ENCODE data around the gene OTOF.

OTOF gene

GRCh38 chr2:26477911-26478253 lies at the start of gene OTOF:
TSS of gene OTOF (minus strand) at chr2:26478124.
- no peak for DNase-seq

DNA sequence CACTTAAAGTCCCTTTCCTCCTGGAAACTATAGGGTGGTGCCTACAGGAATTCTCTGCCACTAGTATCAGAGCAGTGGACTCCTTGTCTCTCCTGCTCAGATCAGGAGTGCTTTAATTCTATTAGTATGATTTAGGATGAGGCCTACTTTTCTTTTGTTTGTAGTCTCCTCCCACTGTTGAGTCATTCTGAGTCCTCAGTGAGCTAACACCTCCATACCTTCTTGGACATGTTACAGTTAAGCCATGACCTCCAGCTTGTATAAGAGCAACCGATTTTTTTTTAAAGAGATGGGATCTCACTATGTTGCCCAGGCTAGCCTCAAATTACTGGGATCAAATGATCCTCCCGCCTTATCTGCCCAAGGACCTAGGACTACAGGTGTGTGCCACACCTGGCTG lies 48.7 kb upstream of the OTOF start:
- no peak for DNase-seq

DNA sequence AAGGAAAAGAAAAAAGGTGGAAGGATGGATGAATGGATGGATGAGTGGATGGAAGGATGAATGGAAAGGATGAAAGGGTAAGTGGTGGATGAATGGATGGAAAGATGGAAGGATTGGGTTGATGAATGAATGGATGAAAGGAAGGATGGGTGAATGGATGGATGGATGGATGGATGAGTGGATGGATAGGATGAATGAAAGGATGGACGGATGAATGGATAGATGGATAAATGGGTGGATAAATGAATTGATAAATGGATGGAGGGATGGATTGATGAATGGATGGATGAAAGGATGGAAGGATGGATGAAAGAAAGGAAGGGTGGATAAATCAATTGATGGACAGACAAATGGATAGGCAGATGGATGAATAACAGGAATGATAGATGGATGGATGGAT lies 48.2 kb upstream of the OTOF start:
- no peak for DNase-seq

GRCh38 chr2:26523750-26524149 lies 45.8 kb upstream of the OTOF start:
- no peak for DNase-seq

DNA sequence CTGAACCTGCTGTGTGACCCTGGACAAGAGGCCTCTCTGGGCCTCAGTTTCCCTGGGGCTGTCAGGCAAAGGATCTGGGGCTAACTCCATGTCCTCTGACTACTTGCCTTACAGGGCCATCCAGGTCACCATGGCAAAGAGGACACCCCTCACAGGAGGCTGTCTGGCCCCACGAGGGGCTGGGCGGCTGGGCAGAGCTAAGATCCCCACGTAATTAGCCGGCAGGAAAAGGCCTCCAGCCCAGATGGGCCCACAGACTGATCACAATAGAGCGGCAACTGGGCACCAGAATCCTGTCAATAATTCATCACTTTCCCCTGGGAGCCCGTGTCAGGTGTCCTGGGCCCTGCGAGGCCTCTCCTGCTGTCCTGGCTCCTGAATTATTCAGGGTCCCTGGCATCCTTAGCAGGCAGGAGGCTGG lies 44.8 kb upstream of the OTOF start:
- DNase-seq: no peak

DNA sequence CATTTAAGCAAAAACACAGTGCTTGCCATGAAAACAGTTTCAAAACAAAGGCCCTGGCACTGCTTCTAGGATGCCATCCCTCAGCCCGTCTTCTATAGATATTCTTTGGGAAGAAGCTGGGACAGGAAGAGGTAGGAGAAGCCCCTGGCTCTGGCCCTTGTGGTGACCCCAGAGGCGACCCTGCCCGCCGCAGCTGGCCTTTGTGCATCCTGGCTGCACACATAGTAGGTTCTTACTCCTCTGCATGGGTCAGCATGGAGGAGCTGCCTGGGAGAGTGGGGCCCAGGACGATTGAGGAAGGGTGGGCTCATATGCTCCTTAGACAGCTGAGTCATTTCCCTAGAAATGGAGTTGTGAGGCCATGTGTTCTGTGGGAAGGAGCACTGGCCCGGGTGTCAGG lies 44.4 kb upstream of the OTOF start:
- DNase-seq: no peak

GRCh38 chr2:26521913-26522180 lies 43.9 kb upstream of the OTOF start:
- no peak for DNase-seq

DNA sequence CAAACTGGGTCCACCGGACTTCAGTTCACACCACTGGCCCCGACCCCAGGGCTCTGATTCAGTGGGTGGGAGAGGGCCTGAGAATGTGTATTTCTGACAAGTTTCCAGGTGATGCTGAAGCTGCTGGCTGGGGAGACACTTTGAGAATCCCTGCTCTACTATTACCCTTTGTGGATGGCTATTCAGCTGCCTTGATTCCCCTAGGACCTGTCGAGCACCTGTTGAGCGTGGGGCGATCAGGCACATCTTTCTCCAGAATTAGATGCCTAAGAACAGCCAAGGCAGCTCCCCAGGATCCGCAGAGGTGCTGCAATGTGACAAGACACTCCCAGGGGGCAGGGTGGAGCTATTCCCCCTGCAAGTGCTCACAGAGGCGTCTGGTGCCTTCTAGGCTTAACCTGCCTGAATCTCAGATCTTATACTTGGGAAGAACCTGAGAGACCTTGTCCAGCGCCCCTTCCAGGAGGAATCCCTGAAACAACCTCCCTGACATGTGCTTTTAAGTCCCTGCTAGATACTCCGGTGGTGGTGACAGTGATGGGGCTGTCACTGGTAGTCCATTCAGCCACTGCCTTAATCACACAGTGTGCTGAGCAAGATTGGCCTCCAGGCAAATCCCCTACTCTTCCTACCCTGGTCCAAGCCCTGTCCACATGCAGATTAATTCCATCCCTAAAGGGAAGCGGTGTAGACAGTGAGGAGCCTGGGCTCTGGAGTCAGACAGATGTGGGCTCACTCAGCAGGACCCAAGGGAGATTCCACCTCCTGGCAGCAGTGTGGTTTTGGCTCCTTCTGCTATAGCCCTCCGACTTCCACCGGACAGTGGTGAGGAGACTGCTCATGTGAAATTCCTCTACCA lies 43.4 kb upstream of the OTOF start:
- DNase-seq: peak; percentile 66

DNA sequence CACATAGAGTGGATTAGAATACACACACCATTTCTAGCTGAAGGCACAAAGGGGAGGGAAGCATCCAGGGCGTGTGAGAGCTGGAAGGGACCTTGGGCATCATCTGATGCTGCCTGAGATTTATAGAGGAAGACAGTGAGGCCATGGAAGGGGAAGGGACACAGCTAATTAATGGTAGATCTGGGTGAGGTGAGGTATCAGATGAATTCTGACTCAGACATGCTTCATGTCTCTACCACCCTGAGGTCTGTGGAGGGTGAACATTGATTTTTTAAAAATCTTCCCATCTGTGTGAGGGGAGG lies 42.2 kb upstream of the OTOF start:
- DNase-seq: no peak

GRCh38 chr2:26519396-26520147 lies 41.6 kb upstream of the OTOF start:
- DNase-seq: no peak

- DNase-seq: no peak
Measured at GRCh38 chr2:26516781-26517180, 38.9 kb upstream of the OTOF start.

DNA sequence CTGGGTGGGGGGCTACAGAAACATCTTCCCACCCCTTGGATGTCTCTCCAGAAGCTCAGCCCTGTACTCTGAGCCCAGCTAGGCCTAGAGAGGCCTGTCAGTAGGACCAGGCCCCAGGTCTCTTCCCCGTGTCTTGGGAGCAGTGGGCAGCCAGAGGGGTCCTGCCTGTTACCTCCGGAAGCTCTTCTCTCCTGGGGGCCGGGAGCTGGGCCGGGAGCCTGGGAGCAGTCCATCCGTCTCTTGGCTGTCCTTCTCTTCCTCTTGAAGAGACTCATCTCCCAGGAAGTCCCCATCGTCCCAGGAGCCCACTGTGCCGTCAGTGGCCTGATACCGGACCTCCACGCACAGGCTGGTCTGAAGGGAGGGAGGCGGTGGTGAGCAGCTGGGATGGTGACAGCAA lies 38.3 kb upstream of the OTOF start:
- DNase-seq: no peak

GRCh38 chr2:26515771-26516170 lies 37.8 kb upstream of the OTOF start:
- DNase-seq: no peak

DNA sequence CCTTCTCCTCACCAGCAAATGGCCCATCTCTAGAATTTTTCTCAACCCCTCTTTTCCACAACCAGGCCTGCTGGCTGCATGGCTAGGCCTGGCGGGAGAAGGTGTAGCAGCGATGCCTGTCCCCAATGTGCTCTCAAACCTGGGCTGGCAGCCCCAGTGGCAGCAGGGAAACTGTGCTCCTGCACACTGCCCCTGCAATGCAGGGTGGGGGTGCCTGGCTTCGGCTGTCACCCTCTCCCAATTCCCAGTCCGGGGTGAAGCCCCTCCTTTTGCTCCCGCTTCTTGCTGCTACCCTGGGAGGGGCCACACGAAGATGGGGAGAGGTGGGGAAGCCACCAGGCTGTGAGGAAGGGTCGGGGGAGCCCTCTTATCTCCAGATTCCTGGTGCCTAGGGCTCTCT lies 36.1 kb upstream of the OTOF start:
- DNase-seq: no peak

DNA sequence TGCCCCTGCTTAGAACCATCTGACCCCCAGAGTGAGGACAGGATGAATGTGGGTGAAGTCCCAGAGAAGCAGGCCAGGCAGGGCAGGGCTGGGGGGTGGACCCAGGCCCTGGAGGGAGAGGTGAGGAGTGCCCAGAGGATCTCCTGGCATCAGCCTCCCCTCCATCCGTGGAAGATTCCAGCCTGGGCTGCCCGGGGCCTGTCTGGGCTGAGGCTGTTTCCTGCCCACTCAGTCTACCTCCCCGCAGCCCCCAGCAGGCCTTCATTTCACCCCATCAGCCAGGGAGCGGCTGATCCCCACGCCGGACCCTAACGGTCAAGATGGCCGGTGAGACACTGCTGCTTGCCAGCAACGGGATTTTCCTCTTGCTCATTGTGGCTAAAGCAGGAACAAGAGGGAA lies 35.3 kb upstream of the OTOF start:
- DNase-seq: no peak

- no peak for DNase-seq
Measured at GRCh38 chr2:26511466-26511865, 33.5 kb upstream of the OTOF start.

GRCh38 chr2:26510344-26510973 lies 32.5 kb upstream of the OTOF start:
- DNase-seq: no peak

DNA sequence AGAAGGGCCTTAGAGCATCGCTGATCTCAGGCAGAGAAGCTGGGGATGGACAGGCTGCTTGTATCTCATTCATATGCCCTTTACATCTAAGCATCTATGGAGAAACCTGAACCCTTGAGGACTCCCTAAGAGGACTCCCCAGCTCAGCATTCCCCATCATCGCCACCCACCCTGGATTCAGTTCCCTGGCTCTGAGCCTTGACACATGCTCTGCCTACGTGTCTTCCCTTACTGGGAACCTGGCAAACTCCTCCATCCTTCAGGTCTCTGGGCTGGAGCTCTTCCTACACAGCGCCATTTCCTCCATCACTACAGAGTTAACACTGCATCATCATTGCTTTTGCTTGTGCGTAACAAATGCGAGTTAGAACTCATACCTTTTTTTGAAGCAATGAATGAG lies 31.2 kb upstream of the OTOF start:
- DNase-seq: no peak

DNA sequence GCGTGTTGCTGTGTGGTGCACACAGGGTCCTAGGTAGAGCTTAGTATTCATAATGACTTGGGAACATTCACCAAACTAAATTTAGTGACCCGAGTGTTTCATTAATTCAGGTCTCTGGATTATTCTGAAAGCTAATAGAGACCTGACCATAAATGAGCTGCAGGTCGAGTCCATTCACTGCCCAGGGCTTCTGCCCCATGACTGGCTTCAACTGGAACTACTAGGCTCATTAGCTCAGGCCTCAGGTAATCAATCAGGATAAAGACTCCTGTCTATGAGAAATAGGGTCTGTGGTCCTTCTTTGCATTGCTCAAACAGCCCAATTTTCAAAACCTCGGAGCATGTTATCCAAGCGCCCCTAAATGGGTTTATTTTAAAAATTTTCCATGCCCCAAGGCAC lies 30.0 kb upstream of the OTOF start:
- no peak for DNase-seq

- no peak for DNase-seq
Measured at GRCh38 chr2:26507088-26507487, 29.2 kb upstream of the OTOF start.

GRCh38 chr2:26506279-26506678 lies 28.4 kb upstream of the OTOF start:
- no peak for DNase-seq

DNA sequence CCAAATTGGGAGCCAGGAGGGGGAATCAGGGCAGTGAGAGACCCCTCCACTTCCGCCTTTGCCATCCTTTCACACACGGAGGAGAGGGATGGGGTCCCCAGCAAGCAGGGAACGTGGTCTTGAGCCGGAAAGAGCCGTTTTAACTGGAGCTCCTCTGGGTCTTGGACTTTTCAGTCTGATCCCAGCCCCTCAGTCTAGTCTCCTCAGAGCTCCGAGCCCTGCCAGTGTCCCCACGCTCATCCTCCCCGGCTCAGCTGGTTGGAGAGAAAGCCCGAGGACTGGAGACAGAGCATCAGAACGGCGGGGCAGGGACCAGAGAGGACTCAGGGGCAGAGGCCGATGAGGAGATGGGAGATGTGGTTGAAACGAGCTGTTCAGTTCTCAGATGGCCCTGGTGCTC lies 26.1 kb upstream of the OTOF start:
- peak; percentile 43 for DNase-seq

GRCh38 chr2:26503231-26503880 lies 25.4 kb upstream of the OTOF start:
- DNase-seq: peak; percentile 95

DNA sequence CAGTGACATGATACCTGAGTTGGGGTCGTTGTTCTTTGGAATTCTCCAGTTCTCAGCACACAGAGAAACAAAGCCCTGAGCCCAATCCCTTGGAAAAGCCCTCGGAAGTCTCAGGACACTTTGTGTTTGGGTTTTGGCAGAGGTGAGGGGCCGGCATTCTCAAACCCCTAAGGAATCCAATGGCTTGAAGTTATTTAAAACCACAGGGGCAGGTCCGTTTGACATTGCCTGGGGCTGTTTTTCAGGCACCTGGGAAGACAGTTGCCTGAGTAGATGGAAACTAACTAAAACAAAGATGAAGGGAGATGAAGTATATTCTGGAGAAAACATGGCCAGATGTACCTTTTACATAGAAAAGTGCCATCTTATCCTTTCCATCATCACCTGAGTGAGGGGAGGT lies 22.5 kb upstream of the OTOF start:
- DNase-seq: no peak

Measured in NCI-H146 (cell line).